ENCODE measurements around the gene LIMS1.
"Not testable (repeated sequence)": the region's sequence is repeated elsewhere in the genome, so short reads cannot be mapped to it uniquely, and the experiment has no call there.

LIMS1 gene

DNA sequence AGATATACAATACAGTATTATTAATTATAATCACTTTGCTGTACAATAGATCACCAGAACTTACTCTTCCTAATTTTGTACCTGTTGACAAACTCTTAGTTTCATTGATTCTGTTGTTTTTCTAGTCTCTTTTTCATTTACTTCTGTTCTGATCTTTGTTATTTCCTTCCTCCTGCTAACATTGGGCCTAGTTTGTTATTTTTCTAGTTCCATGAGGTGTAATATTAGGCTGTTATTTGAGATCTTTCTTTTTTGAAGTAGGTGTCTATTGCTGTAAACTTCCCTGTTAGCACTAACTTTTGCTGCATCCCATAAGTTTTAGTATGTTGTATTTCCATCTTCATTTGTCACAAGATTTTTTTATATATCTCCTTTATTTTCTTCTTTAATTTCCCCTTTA, 55.1 kb downstream of the LIMS1 start:
- no peak for DNase-seq

DNA sequence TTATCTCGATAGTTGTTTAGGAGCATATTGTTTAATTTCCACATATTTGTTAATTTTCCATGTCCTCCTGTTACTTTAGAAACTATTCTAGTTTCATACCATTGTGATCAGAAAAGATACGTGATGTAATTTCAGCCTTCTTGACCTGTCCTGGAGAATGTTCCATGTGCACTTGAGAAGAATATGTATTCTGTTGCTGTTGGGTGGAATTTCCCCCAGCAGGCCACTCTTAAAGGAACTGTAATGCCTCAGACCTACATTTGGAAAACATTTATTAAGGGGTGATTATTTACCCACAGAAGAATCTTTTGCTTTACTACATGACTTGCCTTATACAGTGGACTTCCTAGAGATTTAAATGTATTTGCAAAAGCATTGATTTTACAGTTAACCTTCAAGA, 55.5 kb downstream of the LIMS1 start:
- no peak for DNase-seq

DNA sequence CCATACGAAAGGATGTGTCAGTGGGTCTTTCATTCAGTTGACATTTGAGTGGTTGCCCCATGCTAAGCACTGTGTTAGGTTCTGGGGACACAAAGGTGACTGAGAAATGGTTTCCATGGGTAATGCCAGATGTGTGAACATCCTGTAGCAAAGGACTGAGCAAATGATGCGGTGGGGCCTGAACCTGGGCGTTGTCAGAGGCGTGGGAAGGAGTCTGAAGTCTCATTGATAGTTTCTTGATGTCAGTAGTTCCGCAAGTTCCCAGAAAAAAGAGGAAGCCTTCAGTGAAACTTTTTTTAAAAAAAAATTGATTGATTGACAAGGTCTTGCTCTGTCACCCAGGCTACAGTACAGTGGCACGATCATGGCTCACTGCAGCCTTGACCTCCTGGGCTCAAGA, 56.9 kb downstream of the LIMS1 start:
- peak; percentile 41 for DNase-seq

DNA sequence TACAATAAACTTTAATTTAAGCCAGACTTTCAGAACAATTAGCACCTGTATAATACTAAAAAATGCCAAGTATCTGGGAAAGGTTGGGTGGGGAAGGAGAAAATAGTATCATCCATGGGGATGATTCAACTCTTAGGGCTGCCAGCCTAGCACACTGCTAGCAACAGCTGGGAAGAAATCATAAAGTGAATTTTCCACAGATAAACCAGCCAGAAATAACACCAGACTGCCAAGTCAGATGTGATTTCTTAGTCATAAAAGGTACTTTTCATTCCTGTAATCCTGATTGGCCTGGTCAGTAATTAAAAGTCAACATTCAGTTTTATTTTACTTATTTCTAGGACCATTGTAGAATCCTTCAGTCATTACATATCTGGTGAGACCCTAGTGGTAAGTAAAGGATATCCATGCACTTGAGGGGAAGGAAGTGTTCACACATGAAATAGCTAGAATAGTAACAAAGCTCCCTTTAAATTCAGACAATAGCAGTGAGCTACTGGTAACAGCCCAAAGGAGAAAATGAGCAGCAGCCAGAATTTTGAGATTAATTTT, 59.4 kb downstream of the LIMS1 start:
- DNase-seq: no peak

DNA sequence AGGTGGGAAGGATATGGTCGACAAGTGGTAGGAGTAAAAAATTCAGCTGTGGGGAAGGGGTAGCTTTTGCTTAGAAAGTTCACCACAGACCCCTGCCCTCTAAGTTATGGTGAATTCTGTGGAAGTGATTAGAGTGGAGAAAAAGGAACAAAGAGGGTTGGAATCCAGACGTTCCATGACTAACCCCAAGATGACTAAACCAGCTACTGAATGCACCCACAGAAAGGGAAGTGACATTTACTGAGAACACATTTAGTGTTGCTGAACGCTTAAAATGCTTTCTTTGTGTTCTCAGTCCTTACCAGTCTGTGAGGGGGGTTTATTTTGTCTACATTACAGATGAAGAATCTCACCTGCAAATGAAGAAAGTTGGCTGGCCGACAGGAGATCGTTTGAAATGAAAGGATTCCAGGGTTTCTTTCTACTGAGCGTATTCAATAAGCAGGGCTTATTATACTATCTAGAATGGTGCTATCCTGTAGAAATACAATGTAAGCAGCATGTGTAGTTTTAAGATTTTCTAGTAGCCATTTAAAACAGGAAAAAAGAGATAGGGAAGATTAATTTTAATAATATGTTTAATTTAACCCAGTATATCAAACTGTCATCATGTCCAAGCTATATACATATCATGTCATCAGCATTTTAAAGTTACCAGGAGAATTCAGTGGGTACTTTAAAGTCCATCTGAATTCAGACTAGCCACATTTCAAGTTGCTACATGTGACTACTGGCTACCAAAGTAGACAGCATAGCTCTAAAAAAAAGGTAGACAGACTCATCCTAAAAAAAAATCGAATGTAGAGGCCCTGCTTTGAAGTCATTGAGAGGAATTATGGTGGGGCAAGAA, 60.1 kb downstream of the LIMS1 start:
- DNase-seq: no peak

DNA sequence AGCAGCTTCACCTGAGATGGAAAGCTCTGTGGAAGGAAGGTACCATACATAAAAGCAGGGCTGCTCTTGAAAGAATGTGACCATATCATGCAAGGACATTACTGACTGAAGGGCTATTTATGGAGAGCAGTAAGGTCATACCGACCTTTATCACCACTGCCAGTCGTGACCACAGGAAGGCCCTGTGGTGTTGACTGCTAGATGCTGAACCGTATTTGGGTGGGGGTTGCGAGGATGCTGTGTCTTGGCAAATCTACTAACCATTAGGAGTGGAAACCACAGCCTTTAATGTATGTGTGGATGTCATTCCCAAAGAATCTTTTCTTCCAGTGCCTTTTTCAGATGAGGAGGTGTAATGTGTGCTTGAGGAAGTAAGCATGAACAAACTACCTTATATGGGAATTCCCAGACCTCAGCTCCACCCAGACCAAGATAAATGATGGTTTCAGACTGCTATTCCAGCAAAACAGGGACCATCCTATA, 60.8 kb downstream of the LIMS1 start:
- no peak for DNase-seq

DNA sequence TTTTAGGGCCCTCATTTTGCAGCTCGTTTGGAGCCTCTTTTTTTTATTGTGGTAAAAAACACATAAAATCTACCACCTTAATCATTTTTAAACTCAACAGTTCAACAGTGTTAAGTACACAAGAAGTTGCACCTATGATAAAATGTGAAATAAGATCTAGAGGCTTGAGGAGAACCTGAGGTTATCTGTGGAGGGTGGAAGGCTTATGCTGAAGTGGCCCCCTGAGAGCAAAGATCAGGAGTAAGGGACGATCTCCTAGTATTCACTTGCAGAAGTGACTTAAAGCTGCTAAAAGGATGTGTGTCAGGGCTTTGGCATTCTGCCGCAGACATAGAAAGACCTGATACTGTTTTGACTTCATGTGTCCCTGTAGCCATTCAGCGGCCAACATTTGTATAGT, 61.5 kb downstream of the LIMS1 start:
- not testable (repeated sequence) for DNase-seq

DNA sequence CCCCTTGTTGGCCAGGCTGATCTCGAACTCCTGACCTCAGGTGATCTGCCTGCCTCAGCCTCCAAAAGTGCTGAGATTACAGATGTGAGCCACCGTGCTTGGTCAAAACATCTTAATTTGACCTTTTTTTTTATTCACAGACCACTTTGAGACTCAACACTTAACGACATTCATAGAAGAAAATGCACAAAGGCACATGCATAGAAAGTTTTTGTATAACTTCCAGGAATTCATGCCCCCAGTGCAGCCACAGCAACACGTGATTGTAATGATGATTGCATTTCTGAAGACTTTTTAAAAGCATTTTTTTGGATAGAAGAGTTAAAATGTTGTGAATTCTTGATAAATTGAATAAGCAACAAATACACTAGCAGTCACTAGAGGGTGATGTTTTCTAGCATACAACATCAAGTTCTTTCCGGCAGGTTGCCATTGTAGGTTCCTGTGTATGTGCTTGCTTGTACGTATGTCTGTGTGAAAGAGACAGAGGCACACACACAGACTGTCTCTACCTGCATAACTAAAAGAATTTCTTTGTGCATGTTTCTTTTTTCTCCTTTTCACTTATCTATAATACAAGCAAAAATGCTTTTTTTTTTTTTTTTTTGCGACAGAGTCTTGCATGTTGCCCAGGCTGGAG, 63.0 kb downstream of the LIMS1 start:
- not testable (repeated sequence) for DNase-seq

DNA sequence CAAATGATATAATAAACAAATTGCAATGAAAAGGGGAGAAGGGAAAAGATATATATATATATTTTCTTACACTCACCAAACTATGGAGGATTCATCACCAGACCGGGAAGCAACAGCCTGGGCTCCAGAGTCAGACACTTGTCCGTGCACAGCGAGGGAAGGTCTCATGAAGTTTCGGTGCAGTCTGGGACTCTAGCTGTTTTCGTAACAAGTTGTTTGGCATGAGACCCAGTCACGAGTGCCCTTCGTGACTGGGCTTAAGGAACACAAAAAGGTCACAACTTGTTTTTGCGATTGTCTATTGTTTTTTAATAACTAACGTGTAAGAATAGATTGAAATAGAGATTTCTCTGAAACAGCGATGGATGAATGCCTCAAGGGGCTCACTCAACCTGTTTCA, 66.9 kb downstream of the LIMS1 start:
- DNase-seq: not testable (repeated sequence)

DNA sequence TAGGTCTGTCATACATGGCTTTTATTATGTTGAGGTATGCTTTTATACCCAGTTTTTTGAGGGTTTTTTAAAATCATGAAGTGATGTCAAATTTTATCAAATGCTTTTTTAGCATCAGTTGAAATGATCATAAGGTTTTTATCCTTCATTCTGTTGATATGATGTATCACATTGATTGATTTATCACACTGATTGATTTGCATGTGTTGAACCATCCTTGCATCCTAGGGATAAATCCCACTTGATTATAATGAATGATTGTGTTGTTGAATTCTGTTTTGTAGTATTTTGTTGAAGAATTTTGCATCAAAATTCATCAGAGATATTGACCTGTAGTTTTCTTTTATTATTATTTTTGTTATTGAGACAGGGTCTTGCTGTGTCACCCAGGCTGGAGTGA, 68.2 kb downstream of the LIMS1 start:
- DNase-seq: no peak

DNA sequence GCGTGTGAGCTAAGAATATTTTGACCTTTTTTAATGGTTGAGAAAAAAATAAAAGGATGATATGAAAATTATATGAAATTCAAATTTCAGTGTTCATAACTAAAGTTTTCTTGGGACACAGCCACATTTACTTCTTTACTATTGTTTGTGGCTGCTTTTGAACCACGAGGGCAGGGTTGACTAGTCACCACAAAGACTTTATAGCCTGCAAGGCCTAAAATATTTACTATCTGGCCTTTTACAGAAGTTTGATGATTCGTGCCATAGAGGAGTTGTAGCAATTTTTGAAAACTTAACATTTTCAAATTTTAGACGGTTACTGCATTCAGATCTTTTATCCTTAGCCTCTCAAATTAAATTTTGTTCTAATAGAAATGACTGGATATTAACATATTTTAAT, 69.9 kb downstream of the LIMS1 start:
- no peak for DNase-seq

DNA sequence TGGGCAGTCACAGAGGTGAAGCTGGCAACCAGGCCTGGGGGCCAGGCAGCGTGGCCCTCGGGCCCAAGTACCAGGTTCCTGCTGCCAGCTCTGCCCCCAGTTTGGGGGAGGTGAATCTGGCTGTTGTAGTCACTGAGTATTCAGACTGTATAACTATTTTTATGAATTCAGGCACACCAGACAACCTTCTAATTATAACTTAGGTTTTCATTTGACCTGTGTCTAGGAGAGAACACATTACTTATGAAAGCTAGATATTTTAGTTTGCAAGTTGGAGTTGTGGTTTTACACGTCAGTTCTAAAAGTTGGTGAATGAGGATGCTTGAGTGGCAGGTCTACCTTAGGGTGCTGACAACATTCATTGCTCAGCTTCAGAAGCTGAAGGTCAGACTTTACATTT, 71.7 kb downstream of the LIMS1 start:
- DNase-seq: no peak

DNA sequence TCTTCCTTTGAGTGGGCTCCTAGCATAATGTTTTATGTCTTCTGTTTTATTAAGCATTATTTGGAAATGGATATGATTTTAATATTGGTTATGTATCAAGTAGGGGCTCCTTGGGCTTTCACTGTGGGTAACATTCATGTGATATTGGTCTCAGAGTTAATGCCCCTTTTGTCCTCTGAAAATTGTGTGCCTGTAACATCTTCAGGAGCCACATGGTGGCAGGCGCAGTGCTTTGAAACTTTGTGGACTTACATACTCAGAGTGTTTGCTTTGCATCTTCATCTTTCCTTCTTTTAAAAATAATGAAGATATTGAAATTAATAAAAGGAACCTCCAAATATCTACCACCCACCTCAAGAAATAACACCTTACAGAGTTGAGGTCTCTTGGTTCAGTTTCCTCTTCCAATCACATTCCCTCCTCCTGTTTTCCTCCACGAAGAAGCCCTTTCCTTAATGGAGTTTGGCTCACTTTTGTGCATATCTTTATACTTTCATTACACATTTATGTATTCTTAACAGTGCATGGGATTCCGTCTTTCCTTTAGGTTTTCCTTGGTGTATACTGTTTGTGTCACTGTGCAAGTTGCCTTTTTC, 73.5 kb downstream of the LIMS1 start:
- peak; percentile 40 for DNase-seq

DNA sequence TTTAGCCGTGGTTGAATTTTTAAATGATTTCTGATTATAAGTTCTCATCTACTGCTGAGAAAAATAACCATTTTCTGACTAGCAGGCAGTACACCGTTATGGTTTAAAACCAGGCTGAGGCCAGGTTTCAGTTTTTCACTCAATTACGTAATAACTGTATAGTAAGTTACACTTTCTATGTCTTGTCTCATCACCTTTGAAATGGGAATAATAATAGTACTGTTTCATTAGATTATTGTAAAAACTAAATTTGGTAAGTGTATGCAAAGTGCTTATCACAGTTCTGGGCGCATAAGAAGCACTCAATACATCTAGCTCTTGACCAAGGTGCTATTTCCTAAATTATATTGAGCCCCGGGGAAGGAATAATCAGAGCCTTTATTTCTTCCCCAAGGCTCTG, 76.8 kb downstream of the LIMS1 start:
- no peak for DNase-seq

DNA sequence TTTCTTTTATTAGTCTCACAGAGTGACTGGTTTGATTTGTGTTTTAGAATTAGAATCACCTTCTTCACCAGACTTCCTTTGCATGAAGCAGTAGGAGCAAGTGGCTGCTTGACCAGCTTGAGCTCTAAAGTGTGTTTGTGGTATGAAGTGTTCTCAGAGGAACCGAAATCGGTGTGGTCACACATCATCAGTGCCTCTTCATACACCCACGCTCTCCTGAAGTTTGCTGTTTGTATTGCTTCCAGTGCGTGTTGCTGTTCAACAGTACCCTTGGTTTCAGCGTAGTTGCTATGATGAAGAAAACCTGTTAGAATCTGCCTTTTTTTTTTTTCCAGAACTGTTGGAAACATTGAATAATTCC, 77.9 kb downstream of the LIMS1 start:
- DNase-seq: peak; percentile 56

DNA sequence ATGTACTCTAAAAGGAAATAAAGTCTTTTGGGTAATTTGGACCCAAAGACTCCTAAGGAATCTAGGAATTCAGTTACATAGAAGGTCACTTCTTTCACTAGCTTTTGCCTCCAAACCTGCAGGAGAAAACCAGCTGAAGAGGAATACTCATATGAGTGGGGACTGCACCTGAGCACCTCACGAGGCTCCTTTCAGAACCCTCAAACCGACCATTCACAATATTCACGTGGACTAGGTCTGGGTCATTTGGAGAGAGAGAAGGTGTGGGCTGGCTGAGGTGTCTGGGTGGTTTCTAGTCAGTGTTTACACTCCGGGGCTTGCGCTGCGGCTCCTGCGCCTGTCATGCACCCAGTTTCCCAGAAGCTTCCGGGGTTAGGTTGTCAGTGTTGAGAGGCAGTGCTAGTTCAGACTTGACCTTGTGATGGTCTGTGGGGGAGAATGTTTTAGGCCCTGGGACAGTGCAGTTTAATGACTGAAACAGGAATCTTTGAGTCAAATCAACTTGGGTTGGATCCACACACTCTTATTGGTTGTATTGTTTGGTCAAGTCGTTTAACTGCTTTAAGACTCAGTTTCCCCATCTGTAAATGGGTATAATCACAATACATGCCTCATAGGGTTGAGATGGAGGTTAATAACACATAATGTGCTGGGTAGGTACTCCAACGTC, 78.4 kb downstream of the LIMS1 start:
- peak; percentile 74 for DNase-seq

DNA sequence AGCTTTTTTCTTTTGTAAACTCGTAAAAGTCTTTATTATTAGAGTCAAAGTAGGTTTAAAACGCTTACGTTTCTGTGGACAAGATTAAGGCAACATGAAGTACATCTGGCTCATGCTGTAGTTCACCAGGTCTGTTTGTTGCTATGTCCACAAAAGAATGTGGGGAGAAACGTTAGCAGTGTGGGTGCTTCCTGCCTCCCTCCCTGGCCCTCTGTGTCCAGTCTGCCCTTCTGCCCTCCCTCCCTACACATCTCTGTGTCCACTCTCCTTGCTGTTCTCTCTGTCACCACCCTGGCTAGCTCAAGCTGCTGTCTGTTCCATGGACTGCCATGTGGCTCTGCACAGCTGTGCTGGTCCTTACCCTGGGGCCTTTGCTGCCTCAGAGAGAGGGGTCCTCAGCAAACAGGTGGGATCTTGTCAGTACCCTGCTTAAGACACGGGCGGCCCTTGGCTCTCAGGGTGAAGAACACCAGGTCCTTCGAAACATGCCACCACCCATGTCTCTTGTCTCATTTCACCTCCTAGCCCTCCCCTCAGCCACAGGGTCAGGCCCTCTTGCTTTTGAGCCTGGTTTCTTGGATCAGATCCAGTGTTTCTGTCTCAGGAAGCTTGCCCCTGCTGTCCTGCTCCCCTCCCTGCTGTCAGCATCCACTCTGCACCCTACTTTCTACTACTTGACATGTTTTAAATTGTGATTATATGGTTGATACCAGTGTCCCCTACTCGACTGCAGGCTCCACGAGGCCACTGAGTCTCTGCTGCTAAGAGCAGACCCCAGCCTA, 79.2 kb downstream of the LIMS1 start:
- no peak for DNase-seq

DNA sequence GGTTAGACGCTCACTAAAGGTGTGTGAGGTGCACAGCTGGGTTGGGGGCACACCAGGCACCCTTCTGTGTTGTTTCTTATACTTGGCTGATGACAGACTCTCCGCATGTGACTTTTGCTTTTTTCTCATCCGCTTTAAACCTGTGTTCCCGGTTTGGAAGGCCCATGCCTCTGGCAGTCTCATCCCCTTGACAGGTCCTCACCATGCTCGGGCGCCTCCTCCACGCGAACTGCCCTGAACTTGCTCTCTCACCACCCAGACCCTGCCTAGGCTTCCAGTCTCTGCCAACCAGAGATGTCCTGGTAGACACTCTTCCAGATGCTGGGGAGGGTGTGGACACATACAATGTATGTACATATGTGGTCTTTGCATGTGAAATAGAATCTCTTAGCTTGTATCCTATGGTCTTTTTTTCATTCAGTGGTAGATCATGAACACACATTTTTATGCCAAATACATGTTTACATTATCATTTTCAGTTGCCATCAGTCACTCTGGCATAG, 79.8 kb downstream of the LIMS1 start:
- no peak for DNase-seq

DNA sequence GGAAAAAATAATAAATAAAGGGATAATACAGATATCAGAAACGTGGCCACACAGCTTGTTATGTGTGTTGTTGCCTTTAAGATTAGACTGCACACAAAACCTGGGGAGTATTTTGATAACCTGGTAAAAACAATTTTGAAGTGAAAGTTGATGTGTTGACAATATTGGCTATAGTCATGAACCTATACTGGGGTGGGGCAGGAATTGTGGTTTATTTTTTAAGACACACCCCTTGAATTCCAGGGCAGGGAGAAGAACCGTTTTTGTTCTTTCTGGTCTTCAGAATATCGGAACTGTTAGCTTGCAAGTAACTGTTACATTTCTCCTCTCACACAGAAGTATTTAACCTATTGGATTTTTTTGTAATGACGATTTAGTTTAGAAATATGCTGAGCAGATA, 80.4 kb downstream of the LIMS1 start:
- no peak for DNase-seq

DNA sequence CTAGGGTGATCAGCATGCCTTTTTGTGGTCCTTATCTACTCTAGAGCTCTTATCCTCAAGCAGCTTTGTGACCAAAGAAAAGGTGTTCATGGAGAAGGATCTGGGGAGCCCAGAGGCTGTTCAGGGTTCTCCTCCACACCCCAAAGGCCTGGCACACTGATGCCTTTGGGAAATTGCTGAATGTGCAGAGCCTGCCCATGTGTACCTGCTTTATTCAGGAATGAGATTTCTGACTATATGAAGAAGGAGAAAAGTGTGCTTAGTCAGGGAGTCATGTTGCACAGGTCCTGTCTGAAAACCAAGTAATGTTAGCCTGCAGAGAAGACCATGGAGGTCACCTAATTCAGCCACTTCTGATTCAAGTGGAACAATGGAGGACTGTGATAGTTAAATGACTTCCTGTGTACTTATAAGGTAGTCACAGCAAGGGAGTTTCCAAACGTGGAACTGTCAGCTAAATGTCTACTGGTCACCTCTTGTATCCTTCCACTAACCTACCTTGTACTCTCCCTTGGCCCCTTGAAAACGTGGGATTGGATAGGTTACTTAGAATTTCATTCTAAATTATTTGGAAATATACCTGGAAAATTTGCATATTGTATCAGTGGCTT, 81.3 kb downstream of the LIMS1 start:
- DNase-seq: no peak

DNA sequence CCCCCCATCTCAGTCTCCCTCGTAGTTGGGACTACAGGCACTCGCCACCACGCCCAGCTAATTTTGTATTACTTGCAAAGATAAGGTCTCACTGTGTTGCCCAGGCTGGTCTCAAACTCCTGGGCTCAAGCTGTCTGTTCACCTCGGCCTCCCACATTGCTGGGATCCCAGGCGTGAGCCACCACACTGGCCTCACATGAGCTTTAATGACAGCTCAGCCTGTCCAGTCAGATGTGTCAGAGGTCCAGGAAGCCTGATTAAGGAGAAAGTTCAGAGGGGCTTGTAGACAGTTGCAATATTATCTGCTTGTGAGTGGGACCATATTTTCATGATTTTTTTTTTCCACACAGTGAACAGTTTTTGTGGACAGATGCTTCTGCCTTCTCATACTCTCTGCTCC, 82.0 kb downstream of the LIMS1 start:
- no peak for DNase-seq

DNA sequence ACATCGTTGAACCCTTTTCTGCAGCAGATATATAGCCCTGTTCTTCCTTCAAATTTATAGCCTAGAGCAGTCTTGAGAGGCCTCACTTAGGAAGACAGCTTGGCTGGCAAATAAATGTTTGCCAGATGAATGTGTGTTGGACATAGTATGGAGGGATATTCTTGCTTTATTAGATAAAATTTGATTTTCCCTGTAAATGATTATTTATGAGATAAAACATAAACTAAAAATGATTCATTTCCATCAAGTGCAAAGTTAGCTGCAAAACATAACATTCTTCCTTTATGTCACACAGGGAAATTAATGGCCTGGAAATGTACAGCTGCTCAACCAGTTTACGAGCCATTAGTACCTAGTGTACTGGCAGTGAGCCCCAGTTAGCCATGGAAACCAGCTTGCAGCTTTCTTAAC, 82.5 kb downstream of the LIMS1 start:
- no peak for DNase-seq

Data from stimulated activated CD4-positive, alpha-beta T cell treated with anti-CD3 and anti-CD28 coated beads, Interleukin-1b, Interleukin-23, amount 100 ng/mL, for 48 hours (primary cell).